Ishikawa (cell line): ENCODE data around the gene SOST.

Source experiments
- CEBPB ChIP-seq: IDR thresholded peaks from 2 replicates; pipeline ENCODE4 v1.6.1; 2012
- CREB1 ChIP-seq: IDR thresholded peaks from 2 replicates; pipeline ENCODE4 v1.6.1; 2012; ENCODE audit warnings: low read depth
- EGR1 ChIP-seq: IDR thresholded peaks from 2 replicates; pipeline ENCODE4 v1.6.1; 2012
- EP300 ChIP-seq: IDR thresholded peaks from 2 replicates; pipeline ENCODE4 v1.6.1; 2012; ENCODE audit warnings: borderline replicate concordance
- FOXM1 ChIP-seq: IDR thresholded peaks from 2 replicates; pipeline ENCODE4 v1.6.1; 2012; ENCODE audit warnings: low read depth, borderline replicate concordance
- NFIC ChIP-seq: IDR thresholded peaks from 2 replicates; pipeline ENCODE4 v1.6.1; 2012
- RAD21 ChIP-seq: IDR thresholded peaks from 2 replicates; pipeline ENCODE4 v1.6.1; 2012; ENCODE audit warnings: low read depth
- REST ChIP-seq: IDR thresholded peaks from 2 replicates; pipeline ENCODE4 v1.6.1; 2012; ENCODE audit warnings: low read depth, mild to moderate bottlenecking
- TAF1 ChIP-seq: IDR thresholded peaks from 2 replicates; pipeline ENCODE4 v1.6.1; 2012; ENCODE audit warnings: low read depth, mild to moderate bottlenecking
- TCF12 ChIP-seq: IDR thresholded peaks from 2 replicates; pipeline ENCODE4 v1.6.1; 2012; ENCODE audit warnings: low read depth
- TEAD4 ChIP-seq: IDR thresholded peaks from 2 replicates; pipeline ENCODE4 v1.6.1; 2012
- YY1 ChIP-seq: IDR thresholded peaks from 2 replicates; pipeline ENCODE4 v1.6.1; 2012; ENCODE audit warnings: low read depth
- ZBTB7A ChIP-seq: IDR thresholded peaks from 2 replicates; pipeline ENCODE4 v1.6.1; 2012; ENCODE audit warnings: low read depth
- TF ChIP-seq, protein P1 (sequence below): IDR thresholded peaks from 2 replicates; pipeline ENCODE4 v1.6.1; 2012
- TF ChIP-seq, protein P2 (sequence below): IDR thresholded peaks from 2 replicates; pipeline ENCODE4 v1.6.1; 2012

Gene SOST

DNA sequence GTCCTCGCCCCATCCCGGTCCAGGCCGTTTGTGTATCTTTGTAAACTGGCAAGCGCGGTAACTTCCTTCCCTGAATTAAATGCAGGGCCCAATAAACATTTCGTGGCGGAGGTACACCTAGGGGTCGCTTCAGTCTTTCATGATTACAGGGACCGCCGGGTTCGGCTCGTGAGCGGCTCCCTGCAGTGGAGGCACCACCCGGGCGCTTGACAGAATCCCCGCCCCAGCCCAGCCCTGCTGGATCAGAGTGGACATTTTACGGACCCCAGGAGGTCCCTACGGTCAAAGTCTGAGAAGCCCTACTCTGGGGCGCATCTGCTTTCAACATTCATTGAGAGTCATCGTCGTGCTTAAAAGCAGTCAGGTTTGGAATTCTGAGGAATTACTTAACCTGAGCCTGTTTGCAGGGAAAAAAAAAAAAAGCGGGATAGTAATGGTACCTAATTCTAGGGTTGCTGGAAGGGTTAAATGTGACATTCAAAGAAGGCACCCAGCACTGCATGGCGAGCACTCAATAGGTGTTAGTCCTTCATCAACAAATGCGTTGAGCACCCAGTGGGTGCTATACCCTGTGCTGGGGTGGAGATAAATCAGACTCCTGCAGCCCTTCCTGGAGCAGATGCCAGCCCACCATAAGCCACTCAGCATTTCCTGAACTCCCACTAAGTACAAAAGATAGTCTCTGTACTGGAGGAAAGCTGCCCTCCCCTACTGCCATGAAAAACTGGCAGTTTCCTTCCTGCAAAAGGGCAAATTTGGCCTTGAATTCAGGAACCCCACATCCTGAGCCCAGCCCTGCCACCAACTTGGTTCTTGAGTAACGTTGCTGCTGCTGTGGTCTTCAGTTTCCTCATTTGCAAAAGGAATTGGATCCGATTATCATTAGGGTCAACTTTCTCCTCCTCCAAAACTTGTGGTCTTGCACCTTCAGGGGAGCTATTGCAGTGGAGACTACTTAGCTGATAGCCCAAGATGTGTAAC lies 20.8 kb upstream of the SOST start:
- TF ChIP-seq RAD21 = 0 out of 2 replicates have a peak, but pooled peaks have one; percentile 11
- TF ChIP-seq REST = no peak

DNA sequence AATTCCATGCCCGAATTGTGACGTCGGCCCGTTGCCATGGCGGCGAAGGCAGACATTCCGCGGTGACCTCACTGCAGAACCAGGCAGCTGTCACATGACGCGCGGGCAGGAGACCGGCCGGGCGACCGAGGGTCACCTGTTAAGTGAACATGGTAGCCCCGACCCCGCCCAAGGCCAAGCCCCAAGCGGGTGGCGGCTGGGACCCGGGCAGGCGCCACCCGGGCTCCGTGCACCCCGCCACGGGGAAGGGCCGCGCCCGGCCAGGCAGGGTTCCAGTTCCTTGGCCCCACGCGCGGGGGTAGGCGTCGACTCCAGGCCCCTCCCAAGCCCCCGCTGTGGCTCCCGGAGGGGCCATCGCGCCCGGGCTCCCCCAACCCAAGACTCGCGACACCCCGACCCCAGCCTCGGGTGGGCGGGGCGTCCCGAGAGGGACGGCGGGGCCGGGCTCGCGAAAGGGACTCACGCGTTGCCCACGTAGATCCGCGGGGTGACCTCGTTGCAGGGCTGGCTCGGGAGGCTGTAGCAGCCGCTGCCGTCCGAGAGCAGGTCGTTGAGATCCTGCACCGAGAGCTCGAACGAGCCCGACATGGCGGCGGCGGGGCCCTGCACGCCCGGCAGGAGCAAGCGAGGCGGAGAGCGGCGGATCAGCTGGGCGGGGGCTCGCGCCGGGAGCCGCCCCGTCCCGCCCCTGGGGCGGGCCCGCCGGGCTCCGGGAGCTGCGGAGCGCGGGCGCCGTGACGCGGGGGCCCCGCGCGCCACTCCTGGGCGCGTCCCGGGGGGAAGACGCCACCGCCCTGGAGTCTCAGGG lies 19.9 kb upstream of the SOST start, which contains the start of gene DUSP3:
DUSP3 (minus strand) TSS at position 641 of the 808 bp plus-strand sequence; CDS start at position 588, 53 bp downstream.
- TF ChIP-seq EP300 = peak; percentile 25; the same call in 1 of the 2 replicates
- no peak for TF ChIP-seq RAD21
- TF ChIP-seq TEAD4 = peak; percentile 93
- TF ChIP-seq, protein P1, sequence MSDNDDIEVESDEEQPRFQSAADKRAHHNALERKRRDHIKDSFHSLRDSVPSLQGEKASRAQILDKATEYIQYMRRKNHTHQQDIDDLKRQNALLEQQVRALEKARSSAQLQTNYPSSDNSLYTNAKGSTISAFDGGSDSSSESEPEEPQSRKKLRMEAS = peak; percentile 38; the same call in 1 of the 2 replicates
- peak; percentile 62 for TF ChIP-seq TAF1
- TF ChIP-seq NFIC = no peak
- no peak for TF ChIP-seq CEBPB
- no peak; the same call in 1 of the 2 replicates for TF ChIP-seq ZBTB7A
- TF ChIP-seq YY1 = peak; percentile 82
- TF ChIP-seq, protein P2, sequence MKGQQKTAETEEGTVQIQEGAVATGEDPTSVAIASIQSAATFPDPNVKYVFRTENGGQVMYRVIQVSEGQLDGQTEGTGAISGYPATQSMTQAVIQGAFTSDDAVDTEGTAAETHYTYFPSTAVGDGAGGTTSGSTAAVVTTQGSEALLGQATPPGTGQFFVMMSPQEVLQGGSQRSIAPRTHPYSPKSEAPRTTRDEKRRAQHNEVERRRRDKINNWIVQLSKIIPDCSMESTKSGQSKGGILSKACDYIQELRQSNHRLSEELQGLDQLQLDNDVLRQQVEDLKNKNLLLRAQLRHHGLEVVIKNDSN = peak; percentile 97
- TF ChIP-seq REST = no peak
- TF ChIP-seq CREB1 = peak; percentile 85
- TF ChIP-seq TCF12 = no peak; the same call in 1 of the 2 replicates
- TF ChIP-seq EGR1 = no peak
- TF ChIP-seq FOXM1 = no peak

- TF ChIP-seq EGR1 = no peak
- no peak for TF ChIP-seq RAD21
- no peak for TF ChIP-seq REST
These were observed 16.0 kb upstream of the SOST start for GRCh38 chr17:43774304-43775250.
